ENCODE results near the gene MYRF. TPM values are rescaled to one million over a fixed set of nuclear protein-coding genes. Genes with fewer than 3 reads are reported as not detected.

MYRF gene
- total and polyA plus RNA-seq, 4 experiments from 2014 or later: 0.44 to 1.6 (median 0.89) TPM

DNA sequence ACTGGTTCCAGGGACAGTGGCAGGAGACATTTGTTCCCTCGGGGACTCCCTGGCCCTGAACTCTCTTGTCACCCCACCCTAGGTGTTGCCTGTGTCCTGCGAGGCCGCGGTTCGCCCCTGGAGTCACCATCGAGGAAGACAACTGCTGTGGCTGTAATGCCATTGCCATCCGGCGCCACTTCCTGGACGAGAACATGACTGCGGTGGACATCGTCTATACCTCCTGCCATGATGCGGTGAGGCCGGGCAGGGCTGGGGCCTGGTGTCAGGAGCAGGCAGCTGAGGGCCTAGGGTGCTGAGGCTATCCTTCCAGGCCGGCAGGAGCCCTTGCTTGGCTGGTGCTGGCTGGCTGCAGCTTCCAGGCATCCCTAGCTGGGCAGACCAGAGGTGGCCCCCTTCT is 17.7 kb upstream of the MYRF start:
- Histone ChIP-seq H3K36me3 (ENCODE audit: insufficient read depth, low read length) (no peaks in the 10 kb centered on the region), H3K9me3 (ENCODE audit: control insufficient read depth in 1 of 2, low read length in 2 of 2) (no peaks in the 10 kb centered on the region), H3K4me1 (ENCODE audit: insufficient read depth, low read length) (peaks cover 4% of the 10 kb centered on the region), H3K27me3 (ENCODE audit: insufficient read depth, low read length) (no peaks in the 10 kb centered on the region), H3K4me3 (ENCODE audit: low read length in 2 of 2) (no peak overlapping the region), H3K27ac (ENCODE audit: low read depth, low read length) (no peak overlapping the region)
- Mint-ChIP-seq H3K9me3 (no peaks in the 10 kb centered on the region), H3K27me3 (no peaks in the 10 kb centered on the region), H3K4me3 (no peak overlapping the region), H3K27ac (no peak overlapping the region), H3K4me1 (peaks cover 2 to 9% (median 5%) of the 10 kb centered on the region in 4 donors), H3K36me3 (no peaks in the 10 kb centered on the region)
- POLR2A ChIA-PET (ENCODE audit: partially characterized antibody): no interaction called here
- DNase-seq: no peak
- intact Hi-C loops (cut with micrococcal nuclease): loop anchor here (5.0 kb wide), 1 partner anchor 37 kb away; no protein-coding TSS in a partner anchor
- CTCF ChIA-PET (ENCODE audit: partially characterized antibody): interaction anchor here (1.1 to 4.3 kb wide), 7 partner anchors 10 to 96 kb away, joined by 3 to 64 read pairs (median 17); partner anchors contain the start of gene DAGLA

GRCh38 chr11:61735391-61735790 is 17.0 kb upstream of the MYRF start:
- CTCF ChIA-PET (ENCODE audit: partially characterized antibody): interaction anchor here (1.1 to 4.3 kb wide), 2 partner anchors 47 to 53 kb away, joined by 3 to 64 read pairs; partner anchors contain the start of gene DAGLA
- no peak overlapping the region for H3K27ac Mint-ChIP-seq

DNA sequence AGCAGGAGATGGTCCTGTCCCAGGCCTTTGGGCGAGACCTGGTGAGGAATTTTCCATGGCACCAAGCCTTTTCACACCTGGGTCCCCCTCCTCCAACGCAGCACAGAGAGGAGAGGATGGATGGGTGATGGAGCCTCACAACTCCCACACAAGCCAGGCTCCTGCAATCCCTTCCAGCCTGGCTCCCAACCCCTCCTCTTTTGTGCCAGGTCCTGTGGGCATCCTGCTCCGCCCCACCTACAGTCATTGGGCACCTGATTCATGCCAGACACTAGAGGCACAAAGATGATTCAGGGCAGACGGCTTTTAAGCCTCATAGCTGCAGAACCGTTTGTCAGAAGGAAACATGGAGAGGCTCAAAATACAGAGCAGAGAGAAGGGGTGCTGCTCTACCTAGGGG is 16.1 kb upstream of the MYRF start:
- Mint-ChIP-seq H3K4me1 (peaks cover 2 to 9% (median 5%) of the 10 kb centered on the region in 4 donors), H3K27ac (peak overlapping the region in 2 of 7 donors; percentile 64 to 73), H3K27me3 (no peaks in the 10 kb centered on the region), H3K36me3 (no peaks in the 10 kb centered on the region), H3K9me3 (no peaks in the 10 kb centered on the region), H3K4me3 (no peak overlapping the region)
- DNase-seq: no peak
- Histone ChIP-seq H3K27me3 (ENCODE audit: insufficient read depth, low read length) (no peaks in the 10 kb centered on the region), H3K9me3 (ENCODE audit: control insufficient read depth in 1 of 2, low read length in 2 of 2) (no peaks in the 10 kb centered on the region), H3K4me3 (ENCODE audit: low read length in 2 of 2) (no peak overlapping the region), H3K36me3 (ENCODE audit: insufficient read depth, low read length) (no peaks in the 10 kb centered on the region), H3K27ac (ENCODE audit: low read depth, low read length) (no peak overlapping the region), H3K4me1 (ENCODE audit: insufficient read depth, low read length) (peaks cover 4% of the 10 kb centered on the region)
- POLR2A ChIA-PET (ENCODE audit: partially characterized antibody): no interaction called here
- intact Hi-C loops (cut with micrococcal nuclease): no loop called here
- CTCF ChIA-PET (ENCODE audit: partially characterized antibody): interaction anchor here (0.9 kb wide), 1 partner anchor 12 kb away, joined by 4 read pairs; no protein-coding TSS in a partner anchor

More at GRCh38 chr11:61735391-61735790, 17.0 kb upstream of the MYRF start:
- no peak overlapping the region for H3K4me3 ChIP-seq (ENCODE audit: low read length in 2 of 2)
- DNase-seq: no peak
- no peaks in the 10 kb centered on the region for H3K36me3 Mint-ChIP-seq
- no peaks in the 10 kb centered on the region for H3K27me3 ChIP-seq (ENCODE audit: insufficient read depth, low read length)
- H3K4me1 Mint-ChIP-seq: peaks cover 2 to 9% (median 5%) of the 10 kb centered on the region in 4 donors
- peaks cover 4% of the 10 kb centered on the region for H3K4me1 ChIP-seq (ENCODE audit: insufficient read depth, low read length)
- no peak overlapping the region for H3K27ac ChIP-seq (ENCODE audit: low read depth, low read length)
- no peaks in the 10 kb centered on the region for H3K36me3 ChIP-seq (ENCODE audit: insufficient read depth, low read length)
- no peaks in the 10 kb centered on the region for H3K27me3 Mint-ChIP-seq
- no peak overlapping the region for H3K4me3 Mint-ChIP-seq
- H3K9me3 Mint-ChIP-seq: no peaks in the 10 kb centered on the region
- intact Hi-C loops (cut with micrococcal nuclease): no loop called here
- no peaks in the 10 kb centered on the region for H3K9me3 ChIP-seq (ENCODE audit: control insufficient read depth in 1 of 2, low read length in 2 of 2)
- POLR2A ChIA-PET (ENCODE audit: partially characterized antibody): no interaction called here

GRCh38 chr11:61737131-61737530 is 15.3 kb upstream of the MYRF start:
- Histone ChIP-seq H3K36me3 (ENCODE audit: insufficient read depth, low read length) (no peaks in the 10 kb centered on the region), H3K27ac (ENCODE audit: low read depth, low read length) (no peak overlapping the region), H3K4me3 (ENCODE audit: low read length in 2 of 2) (no peak overlapping the region), H3K9me3 (ENCODE audit: control insufficient read depth in 1 of 2, low read length in 2 of 2) (no peaks in the 10 kb centered on the region), H3K27me3 (ENCODE audit: insufficient read depth, low read length) (no peaks in the 10 kb centered on the region), H3K4me1 (ENCODE audit: insufficient read depth, low read length) (peaks cover 4% of the 10 kb centered on the region)
- ChIA-PET POLR2A (ENCODE audit: partially characterized antibody) (no interaction called here), CTCF (ENCODE audit: partially characterized antibody) (interaction anchor here (0.9 to 1.0 kb wide), 2 partner anchors 13 to 46 kb away, joined by 3 to 4 read pairs; no protein-coding TSS in a partner anchor)
- Mint-ChIP-seq H3K4me3 (no peak overlapping the region), H3K36me3 (no peaks in the 10 kb centered on the region), H3K27ac (no peak overlapping the region), H3K4me1 (peaks cover 2 to 9% (median 5%) of the 10 kb centered on the region in 4 donors), H3K27me3 (no peaks in the 10 kb centered on the region), H3K9me3 (no peaks in the 10 kb centered on the region)
- DNase-seq: no peak
- intact Hi-C loops (cut with micrococcal nuclease): no loop called here

DNA sequence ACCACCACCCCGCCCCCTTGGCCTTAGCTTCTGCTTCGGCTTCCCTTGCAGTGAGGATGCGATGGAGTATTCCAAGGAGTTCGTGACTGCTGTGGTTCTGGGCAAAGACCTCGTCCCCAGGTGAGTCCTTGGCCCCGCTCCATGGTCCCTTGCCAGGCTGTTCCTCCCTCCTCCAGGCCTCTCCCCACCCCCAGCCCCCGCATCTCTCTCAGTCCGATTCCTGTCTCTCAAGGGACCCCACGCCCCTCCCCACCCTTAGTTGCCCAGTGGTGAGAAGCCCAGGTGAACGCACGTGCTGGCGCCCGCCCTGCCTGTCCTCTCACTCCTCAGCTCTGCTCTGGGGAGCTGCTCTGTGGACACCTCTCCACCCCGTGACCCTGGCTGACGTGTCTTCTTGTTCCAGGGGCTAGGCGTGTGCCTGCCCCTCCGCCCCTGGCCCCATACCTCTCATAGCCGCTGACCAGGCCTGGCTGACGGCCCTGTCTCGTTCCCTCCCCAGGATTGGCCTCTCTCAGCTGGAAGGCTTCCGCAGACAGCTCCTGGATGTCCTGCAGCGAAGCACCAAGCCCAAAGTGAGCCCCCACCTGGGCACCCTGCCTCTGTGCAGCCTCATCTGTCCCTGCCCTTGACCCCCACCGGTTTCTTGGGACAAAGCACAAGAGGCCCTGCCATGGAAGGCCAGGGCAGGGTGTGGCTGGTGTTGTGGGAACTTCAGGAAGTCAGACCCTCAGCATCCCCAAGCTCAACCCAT is 14.6 kb upstream of the MYRF start:
- H3K4me1 Mint-ChIP-seq: peaks cover 2 to 7% (median 5%) of the 10 kb centered on the region in 4 donors
- H3K9me3 Mint-ChIP-seq: no peaks in the 10 kb centered on the region
- H3K27ac Mint-ChIP-seq: no peak overlapping the region
- H3K4me3 Mint-ChIP-seq: peak overlapping the region in 1 of 8 donors; percentile 10
- Histone ChIP-seq H3K9me3 (ENCODE audit: control insufficient read depth in 1 of 2, low read length in 2 of 2) (no peaks in the 10 kb centered on the region), H3K36me3 (ENCODE audit: insufficient read depth, low read length) (no peaks in the 10 kb centered on the region), H3K27ac (ENCODE audit: low read depth, low read length) (no peak overlapping the region), H3K4me3 (ENCODE audit: low read length in 2 of 2) (no peak overlapping the region), H3K4me1 (ENCODE audit: insufficient read depth, low read length) (peaks cover 4% of the 10 kb centered on the region), H3K27me3 (ENCODE audit: insufficient read depth, low read length) (no peaks in the 10 kb centered on the region)
- CTCF ChIA-PET (ENCODE audit: partially characterized antibody): interaction anchor here (1.0 kb wide), 1 partner anchor 46 kb away, joined by 3 read pairs; no protein-coding TSS in a partner anchor
- H3K27me3 Mint-ChIP-seq: no peaks in the 10 kb centered on the region
- intact Hi-C loops (cut with micrococcal nuclease): no loop called here
- DNase-seq: no peak
- H3K36me3 Mint-ChIP-seq: no peaks in the 10 kb centered on the region
- POLR2A ChIA-PET (ENCODE audit: partially characterized antibody): no interaction called here

DNA sequence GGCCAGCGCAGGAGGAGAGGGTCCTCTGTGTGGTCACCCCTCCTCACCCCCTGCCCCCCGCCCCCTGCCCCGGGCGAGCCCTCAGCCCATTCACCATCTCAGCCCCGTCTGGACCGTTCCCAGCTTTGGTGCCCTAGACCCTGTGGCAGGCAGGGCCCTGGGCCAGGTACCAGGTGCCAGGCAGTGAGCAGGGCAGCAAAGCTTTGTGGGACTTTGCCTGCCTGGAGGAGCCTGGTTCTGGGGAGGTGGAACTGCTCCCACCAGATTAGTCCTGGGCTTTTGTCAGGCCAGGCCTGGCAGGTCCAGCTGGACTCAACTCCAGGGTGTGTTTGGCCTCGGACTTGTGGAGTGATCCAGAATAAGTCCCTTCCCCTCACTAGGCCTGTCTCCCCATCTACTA is 13.7 kb upstream of the MYRF start:
- Histone ChIP-seq H3K9me3 (ENCODE audit: control insufficient read depth in 1 of 2, low read length in 2 of 2) (no peaks in the 10 kb centered on the region), H3K27ac (ENCODE audit: low read depth, low read length) (no peak overlapping the region), H3K4me1 (ENCODE audit: insufficient read depth, low read length) (no peaks in the 10 kb centered on the region), H3K27me3 (ENCODE audit: insufficient read depth, low read length) (no peaks in the 10 kb centered on the region), H3K36me3 (ENCODE audit: insufficient read depth, low read length) (no peaks in the 10 kb centered on the region), H3K4me3 (ENCODE audit: low read length in 2 of 2) (no peak overlapping the region)
- intact Hi-C loops (cut with micrococcal nuclease): no loop called here
- ChIA-PET CTCF (ENCODE audit: partially characterized antibody) (interaction anchor here (1.1 kb wide), 1 partner anchor 369 kb away, joined by 3 read pairs; no protein-coding TSS in a partner anchor), POLR2A (ENCODE audit: partially characterized antibody) (no interaction called here)
- no peaks in the 10 kb centered on the region for H3K36me3 Mint-ChIP-seq
- H3K4me3 Mint-ChIP-seq: peak overlapping the region in 1 of 8 donors; percentile 13
- no peak for DNase-seq
- H3K9me3 Mint-ChIP-seq: no peaks in the 10 kb centered on the region
- no peaks in the 10 kb centered on the region for H3K4me1 Mint-ChIP-seq
- H3K27ac Mint-ChIP-seq: no peak overlapping the region
- H3K27me3 Mint-ChIP-seq: no peaks in the 10 kb centered on the region

DNA sequence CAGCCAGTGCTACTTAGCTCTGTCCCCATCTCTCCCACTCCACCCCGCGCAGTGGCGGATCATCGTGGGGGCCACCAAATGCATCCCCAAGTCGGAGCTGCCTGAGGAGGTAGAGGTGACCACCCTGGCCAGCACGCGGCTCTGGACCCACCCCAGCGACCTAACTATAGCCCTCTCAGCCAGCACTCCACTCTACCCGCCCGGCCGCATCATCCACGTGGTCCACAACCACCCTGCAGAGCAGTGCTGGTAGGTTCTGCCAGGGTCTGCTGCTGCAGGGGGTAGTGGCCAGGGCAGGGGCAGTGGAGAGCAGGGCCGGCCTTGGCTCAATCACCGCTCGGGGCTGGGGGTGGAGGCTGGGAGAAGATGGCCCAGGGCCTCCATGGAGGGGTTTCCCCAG is 13.0 kb upstream of the MYRF start:
- CTCF ChIA-PET (ENCODE audit: partially characterized antibody): interaction anchor here (1.1 kb wide), 1 partner anchor 369 kb away, joined by 3 read pairs; no protein-coding TSS in a partner anchor

More for the DNA sequence above, 13.0 kb upstream of the MYRF start:
- intact Hi-C loops (cut with micrococcal nuclease): no loop called here
- Mint-ChIP-seq H3K9me3 (no peaks in the 10 kb centered on the region), H3K27ac (no peak overlapping the region), H3K27me3 (no peaks in the 10 kb centered on the region), H3K4me1 (no peaks in the 10 kb centered on the region), H3K4me3 (no peak overlapping the region), H3K36me3 (no peaks in the 10 kb centered on the region)
- no peaks in the 10 kb centered on the region for H3K36me3 ChIP-seq (ENCODE audit: insufficient read depth, low read length)
- no peak for DNase-seq
- no peak overlapping the region for H3K27ac ChIP-seq (ENCODE audit: low read depth, low read length)
- H3K4me3 ChIP-seq (ENCODE audit: low read length in 2 of 2): no peak overlapping the region
- H3K27me3 ChIP-seq (ENCODE audit: insufficient read depth, low read length): no peaks in the 10 kb centered on the region
- no peaks in the 10 kb centered on the region for H3K9me3 ChIP-seq (ENCODE audit: control insufficient read depth in 1 of 2, low read length in 2 of 2)
- H3K4me1 ChIP-seq (ENCODE audit: insufficient read depth, low read length): no peaks in the 10 kb centered on the region
- POLR2A ChIA-PET (ENCODE audit: partially characterized antibody): no interaction called here
